Erythroblast (primary cell): ENCODE results near the gene MT1G.

ENCODE experiments used
- GATA1 ChIP-seq: IDR thresholded peaks from 2 replicates; pipeline ENCODE4 v1.6.1; 2011; ENCODE audit warnings: low read depth, mild to moderate bottlenecking, control low read depth, low read length, moderate library complexity
- POLR2A ChIP-seq: IDR thresholded peaks from 2 replicates; pipeline ENCODE4 v1.6.1; 2011; ENCODE audit warnings: mild to moderate bottlenecking, low read length

DNA sequence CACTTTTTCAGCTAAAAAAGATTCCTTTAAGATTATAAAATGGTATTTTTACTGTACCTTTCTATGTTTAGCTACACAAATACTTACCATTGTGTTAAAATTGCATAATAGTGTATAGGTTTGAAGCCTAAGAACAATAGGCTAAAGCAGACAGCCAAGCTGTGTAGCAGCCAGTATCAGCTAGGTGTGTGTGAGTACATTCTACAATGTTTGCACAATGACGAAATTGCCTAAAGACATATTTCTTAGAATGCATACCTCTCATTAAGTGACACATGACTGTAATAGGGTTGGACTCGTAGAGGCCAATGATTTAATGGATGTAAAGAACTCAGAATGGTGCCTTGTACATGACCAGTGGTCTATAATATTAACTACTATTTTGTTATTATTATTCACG is 18.0 kb downstream of the MT1G start:
- TF ChIP-seq POLR2A (no peak), GATA1 (no peak)
